Measurements from ENCODE around the gene EPHB4.
"Not testable (repeated sequence)": the region's sequence is repeated elsewhere in the genome, so short reads cannot be mapped to it uniquely, and the experiment has no call there.

EPHB4 gene

GRCh38 chr7:100827330-100828226 lies at the start of gene EPHB4:
TSS of gene EPHB4 (minus strand) at chr7:100827523. CDS start at chr7:100827030, 493 bp downstream.
- no peak for DNase-seq

- peak; percentile 55 for DNase-seq
Measured at GRCh38 chr7:100875356-100875751, 48.0 kb upstream of the EPHB4 start.

GRCh38 chr7:100874577-100875355 lies 47.4 kb upstream of the EPHB4 start, which contains the start of gene SRRT:
TSS of gene SRRT (plus strand) at chr7:100875103. CDS start at chr7:100875591, 488 bp downstream.
- DNase-seq = peak; percentile 99

GRCh38 chr7:100874300-100874576 lies 46.9 kb upstream of the EPHB4 start:
- DNase-seq = no peak

- no peak for DNase-seq
Measured at GRCh38 chr7:100873599-100874299, 46.4 kb upstream of the EPHB4 start.

- DNase-seq = no peak
Measured at GRCh38 chr7:100867776-100868485, 40.6 kb upstream of the EPHB4 start.

- no peak for DNase-seq
Measured at GRCh38 chr7:100867040-100867775, 39.9 kb upstream of the EPHB4 start, which contains the start of gene TRIP6. TSS of gene TRIP6 (plus strand) at chr7:100867387. CDS start at chr7:100867498, 111 bp downstream.

- DNase-seq = no peak
Measured at GRCh38 chr7:100866729-100867039, 39.4 kb upstream of the EPHB4 start.

- peak; percentile 66 for DNase-seq
Measured at GRCh38 chr7:100865938-100866728, 38.8 kb upstream of the EPHB4 start.

- peak; percentile 21 for DNase-seq
Measured at GRCh38 chr7:100865372-100865911, 38.1 kb upstream of the EPHB4 start.

- no peak for DNase-seq
Measured at GRCh38 chr7:100864263-100864845, 37.0 kb upstream of the EPHB4 start.

- DNase-seq = peak; percentile 53
Measured at GRCh38 chr7:100863406-100863950, 36.2 kb upstream of the EPHB4 start.

- DNase-seq = no peak
Measured at GRCh38 chr7:100861616-100861985, 34.3 kb upstream of the EPHB4 start.

GRCh38 chr7:100860702-100861615 lies 33.6 kb upstream of the EPHB4 start:
- DNase-seq = no peak

- no peak for DNase-seq
Measured at GRCh38 chr7:100859856-100860255, 32.5 kb upstream of the EPHB4 start.

- DNase-seq = no peak
Measured at GRCh38 chr7:100856871-100857282, 29.6 kb upstream of the EPHB4 start.

GRCh38 chr7:100855515-100855914 lies 28.2 kb upstream of the EPHB4 start:
- peak; percentile 34 for DNase-seq

- not testable (repeated sequence) for DNase-seq
Measured at GRCh38 chr7:100854899-100855298, 27.6 kb upstream of the EPHB4 start.

Data from NCI-H1092 treated with DMSO at 0.1 percent for 48 hours (cell line).